ENCODE data around the gene MAP7.
"Not testable (repeated sequence)": the region's sequence is repeated elsewhere in the genome, so short reads cannot be mapped to it uniquely, and the experiment has no call there.

Gene MAP7

DNA sequence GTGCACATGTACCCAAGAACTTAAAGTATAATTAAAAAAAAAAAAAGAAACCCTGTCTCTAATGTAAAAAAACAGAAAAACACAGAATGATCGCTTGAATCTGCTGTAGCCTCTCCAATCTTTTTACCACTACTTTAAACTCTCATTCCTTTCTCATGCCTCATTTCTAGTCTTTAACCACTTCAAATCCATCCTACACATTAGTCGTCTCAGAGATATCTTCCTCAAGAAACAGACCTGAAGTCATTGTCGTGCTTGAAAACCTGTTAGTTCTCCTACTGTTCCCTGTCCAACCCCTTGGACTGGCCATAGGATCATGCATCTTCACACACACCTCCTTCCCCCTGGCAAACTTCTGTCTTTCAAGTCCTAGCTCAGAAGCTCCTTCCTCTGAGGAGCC, 148.5 kb downstream of the MAP7 start:
- no peak for DNase-seq (ENCODE audit: low read depth)
- no peak overlapping the region for H3K4me3 ChIP-seq (ENCODE audit: low read depth, low read length)
- TF ChIP-seq, protein P1, sequence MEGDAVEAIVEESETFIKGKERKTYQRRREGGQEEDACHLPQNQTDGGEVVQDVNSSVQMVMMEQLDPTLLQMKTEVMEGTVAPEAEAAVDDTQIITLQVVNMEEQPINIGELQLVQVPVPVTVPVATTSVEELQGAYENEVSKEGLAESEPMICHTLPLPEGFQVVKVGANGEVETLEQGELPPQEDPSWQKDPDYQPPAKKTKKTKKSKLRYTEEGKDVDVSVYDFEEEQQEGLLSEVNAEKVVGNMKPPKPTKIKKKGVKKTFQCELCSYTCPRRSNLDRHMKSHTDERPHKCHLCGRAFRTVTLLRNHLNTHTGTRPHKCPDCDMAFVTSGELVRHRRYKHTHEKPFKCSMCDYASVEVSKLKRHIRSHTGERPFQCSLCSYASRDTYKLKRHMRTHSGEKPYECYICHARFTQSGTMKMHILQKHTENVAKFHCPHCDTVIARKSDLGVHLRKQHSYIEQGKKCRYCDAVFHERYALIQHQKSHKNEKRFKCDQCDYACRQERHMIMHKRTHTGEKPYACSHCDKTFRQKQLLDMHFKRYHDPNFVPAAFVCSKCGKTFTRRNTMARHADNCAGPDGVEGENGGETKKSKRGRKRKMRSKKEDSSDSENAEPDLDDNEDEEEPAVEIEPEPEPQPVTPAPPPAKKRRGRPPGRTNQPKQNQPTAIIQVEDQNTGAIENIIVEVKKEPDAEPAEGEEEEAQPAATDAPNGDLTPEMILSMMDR (IDR thresholded peaks at IDR 0.05; ENCODE audit: low read depth, low read length), result no peak
- TF ChIP-seq POLR2A (IDR thresholded peaks at IDR 0.05; ENCODE audit: extremely low read depth, insufficient read length) (no peak), MYC (IDR thresholded peaks at IDR 0.05; ENCODE audit: low read depth, low read length) (no peak), MAX (IDR thresholded peaks at IDR 0.05; ENCODE audit: low read depth, low read length) (no peak)

GRCh38 chr6:136401236-136401635, 149.0 kb downstream of the MAP7 start:
- DNase-seq (ENCODE audit: low read depth); H3K4me3 ChIP-seq (ENCODE audit: low read depth, low read length): not testable (repeated sequence)

- TF ChIP-seq MAX (IDR thresholded peaks at IDR 0.05; ENCODE audit: low read depth, low read length), result no peak
- TF ChIP-seq POLR2A (IDR thresholded peaks at IDR 0.05; ENCODE audit: extremely low read depth, insufficient read length), result no peak
- TF ChIP-seq, protein P1 (IDR thresholded peaks at IDR 0.05; ENCODE audit: low read depth, low read length), result no peak
- no peak for TF ChIP-seq MYC (IDR thresholded peaks at IDR 0.05; ENCODE audit: low read depth, low read length)
- no peak for DNase-seq (ENCODE audit: low read depth)
- H3K4me3 ChIP-seq (ENCODE audit: low read depth, low read length), result no peak overlapping the region
These were observed 151.8 kb downstream of the MAP7 start for GRCh38 chr6:136398453-136398852.

DNA sequence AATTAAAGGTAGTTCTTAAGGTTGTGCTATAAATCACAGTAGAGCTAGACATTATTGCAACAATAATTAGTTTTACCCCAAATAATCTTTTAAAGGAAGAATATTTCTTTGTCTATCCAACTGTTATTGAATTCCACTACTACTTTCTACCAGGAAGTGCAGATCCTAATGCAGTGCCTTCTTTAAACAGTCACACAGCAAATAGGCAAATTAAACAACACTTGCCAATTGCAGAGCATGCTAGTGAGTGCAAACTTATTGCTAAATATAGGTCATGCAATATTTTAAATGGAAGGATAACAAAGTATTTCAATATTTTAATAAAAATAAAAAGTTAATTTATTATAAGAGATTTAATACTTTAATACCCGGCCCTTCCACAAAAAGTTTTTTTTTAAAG, 153.3 kb downstream of the MAP7 start:
- DNase-seq (ENCODE audit: low read depth), result no peak
- TF ChIP-seq, protein P1 (IDR thresholded peaks at IDR 0.05; ENCODE audit: low read depth, low read length), result no peak
- no peak for TF ChIP-seq MYC (IDR thresholded peaks at IDR 0.05; ENCODE audit: low read depth, low read length)
- no peak for TF ChIP-seq MAX (IDR thresholded peaks at IDR 0.05; ENCODE audit: low read depth, low read length)
- TF ChIP-seq POLR2A (IDR thresholded peaks at IDR 0.05; ENCODE audit: extremely low read depth, insufficient read length), result no peak
- H3K4me3 ChIP-seq (ENCODE audit: low read depth, low read length), result no peak overlapping the region

GRCh38 chr6:136390959-136391358, 159.3 kb downstream of the MAP7 start:
- H3K4me3 ChIP-seq (ENCODE audit: low read depth, low read length); DNase-seq (ENCODE audit: low read depth): not testable (repeated sequence)

DNA sequence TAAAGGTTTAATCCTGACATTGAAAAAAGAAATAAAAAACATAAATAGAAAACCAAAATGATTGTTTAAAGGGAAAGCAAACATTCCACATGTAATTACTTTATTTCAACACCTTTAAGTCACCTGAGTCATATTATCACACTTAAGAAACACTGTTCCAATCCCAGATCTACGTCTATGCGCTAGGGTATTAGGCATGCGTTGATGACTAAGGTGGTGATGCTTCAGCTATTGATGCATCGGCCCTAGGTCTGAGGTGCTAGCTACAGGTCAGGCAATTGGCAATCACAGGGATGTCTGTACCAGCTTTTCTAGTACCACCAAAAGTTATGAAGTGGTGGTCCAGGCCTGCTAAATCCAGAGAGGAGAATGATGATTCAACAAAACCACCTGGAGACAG, 162.9 kb downstream of the MAP7 start:
- DNase-seq (ENCODE audit: low read depth), result no peak
- TF ChIP-seq, protein P1 (IDR thresholded peaks at IDR 0.05; ENCODE audit: low read depth, low read length), result no peak
- no peak for TF ChIP-seq POLR2A (IDR thresholded peaks at IDR 0.05; ENCODE audit: extremely low read depth, insufficient read length)
- TF ChIP-seq MAX (IDR thresholded peaks at IDR 0.05; ENCODE audit: low read depth, low read length), result no peak
- TF ChIP-seq MYC (IDR thresholded peaks at IDR 0.05; ENCODE audit: low read depth, low read length), result no peak

DNA sequence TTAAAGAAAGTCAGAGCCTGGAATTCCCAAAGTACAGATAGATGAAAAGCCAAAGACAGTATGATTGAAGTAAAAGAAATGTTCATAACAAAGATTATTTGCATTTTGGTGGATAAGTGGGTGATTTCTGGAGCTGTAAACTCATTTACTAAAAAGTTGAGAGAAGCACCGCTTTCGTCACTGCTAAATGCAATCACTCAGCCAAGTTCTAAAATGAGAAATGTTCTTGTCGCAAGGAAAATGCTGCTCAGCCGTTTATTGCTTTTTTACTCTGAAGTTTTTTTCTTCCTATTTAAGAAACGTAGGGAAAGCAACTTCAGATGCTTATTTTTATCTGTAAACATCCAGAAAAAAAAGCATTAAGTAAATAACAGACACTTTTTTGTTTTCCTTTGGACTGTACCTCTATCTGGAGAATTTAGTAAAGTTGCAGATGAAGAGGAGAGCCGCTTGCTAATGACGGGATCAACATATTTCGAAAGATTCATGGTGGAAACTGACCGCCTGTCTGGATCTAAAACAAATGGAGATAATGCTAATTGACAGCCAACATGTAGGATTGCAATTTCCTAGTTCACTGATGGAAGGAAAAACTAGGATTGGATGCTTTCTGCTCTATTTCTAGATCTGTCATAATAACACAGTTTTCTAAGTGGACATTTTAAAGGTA, 166.8 kb downstream of the MAP7 start:
- no peak for DNase-seq (ENCODE audit: low read depth)
- H3K4me3 ChIP-seq (ENCODE audit: low read depth, low read length), result no peak overlapping the region
- TF ChIP-seq MYC (IDR thresholded peaks at IDR 0.05; ENCODE audit: low read depth, low read length), result no peak
- TF ChIP-seq, protein P1 (IDR thresholded peaks at IDR 0.05; ENCODE audit: low read depth, low read length), result no peak
- no peak for TF ChIP-seq POLR2A (IDR thresholded peaks at IDR 0.05; ENCODE audit: extremely low read depth, insufficient read length)
- no peak for TF ChIP-seq MAX (IDR thresholded peaks at IDR 0.05; ENCODE audit: low read depth, low read length)

More for the DNA sequence above, 162.9 kb downstream of the MAP7 start:
- H3K4me3 ChIP-seq (ENCODE audit: low read depth, low read length), result no peak overlapping the region

All from NB4 (cell line).